Measurements from ENCODE around the gene RPL38. TPM values are rescaled to one million over a fixed set of nuclear protein-coding genes. Genes with fewer than 3 reads are reported as not detected.
A peak's percentile ranks its signal among the peaks of the same experiment; 100 is the strongest.

Gene RPL38
- total RNA-seq, 3 donors from 2014 or later (not counting 1 experiment from before 2014, with no cell fraction given) = 560 to 802 (median 759) TPM

DNA sequence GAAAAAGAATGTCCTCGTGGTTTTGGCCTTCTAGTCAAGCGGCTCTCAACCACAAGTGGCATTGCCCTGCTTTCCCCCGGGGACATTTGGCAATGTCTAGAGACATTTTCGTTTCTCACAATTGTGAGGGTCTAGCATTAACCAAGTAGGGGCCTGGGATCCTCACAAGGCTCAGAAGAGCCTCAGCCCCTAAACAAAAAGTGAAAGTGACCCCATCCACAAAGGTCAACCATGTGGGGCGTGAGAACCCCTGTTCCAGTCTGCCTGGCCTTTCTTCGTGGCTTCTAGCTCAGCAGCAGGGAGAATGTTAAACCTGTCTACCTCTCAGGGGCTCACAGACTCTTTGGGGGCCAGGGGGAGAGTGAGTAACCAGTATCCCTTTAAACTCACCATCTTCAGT lies 4.8 kb upstream of the RPL38 start:
- Mint-ChIP-seq H3K36me3 (no peaks in the 10 kb centered on the region), H3K9me3 (no peaks in the 10 kb centered on the region), H3K4me3 (no peak overlapping the region), H3K27ac (no peak overlapping the region), H3K4me1 (peaks cover 13 to 28% of the 10 kb centered on the region in 2 donors), H3K27me3 (ENCODE audit: low read depth in 2 of 2) (peaks cover 13 to 25% of the 10 kb centered on the region in 2 donors)
- DNase-seq (no peak), ATAC-seq (no peak)
- H3K9me3 ChIP-seq (ENCODE audit: control insufficient read depth, insufficient read depth, low read length) = no peaks in the 10 kb centered on the region
- intact Hi-C loops (cut with micrococcal nuclease) = no loop called here
- no peak overlapping the region for H3K4me3 ChIP-seq (ENCODE audit: low read length)
- TF ChIP-seq, protein P1, sequence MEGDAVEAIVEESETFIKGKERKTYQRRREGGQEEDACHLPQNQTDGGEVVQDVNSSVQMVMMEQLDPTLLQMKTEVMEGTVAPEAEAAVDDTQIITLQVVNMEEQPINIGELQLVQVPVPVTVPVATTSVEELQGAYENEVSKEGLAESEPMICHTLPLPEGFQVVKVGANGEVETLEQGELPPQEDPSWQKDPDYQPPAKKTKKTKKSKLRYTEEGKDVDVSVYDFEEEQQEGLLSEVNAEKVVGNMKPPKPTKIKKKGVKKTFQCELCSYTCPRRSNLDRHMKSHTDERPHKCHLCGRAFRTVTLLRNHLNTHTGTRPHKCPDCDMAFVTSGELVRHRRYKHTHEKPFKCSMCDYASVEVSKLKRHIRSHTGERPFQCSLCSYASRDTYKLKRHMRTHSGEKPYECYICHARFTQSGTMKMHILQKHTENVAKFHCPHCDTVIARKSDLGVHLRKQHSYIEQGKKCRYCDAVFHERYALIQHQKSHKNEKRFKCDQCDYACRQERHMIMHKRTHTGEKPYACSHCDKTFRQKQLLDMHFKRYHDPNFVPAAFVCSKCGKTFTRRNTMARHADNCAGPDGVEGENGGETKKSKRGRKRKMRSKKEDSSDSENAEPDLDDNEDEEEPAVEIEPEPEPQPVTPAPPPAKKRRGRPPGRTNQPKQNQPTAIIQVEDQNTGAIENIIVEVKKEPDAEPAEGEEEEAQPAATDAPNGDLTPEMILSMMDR (IDR thresholded peaks at IDR 0.05) = no peak
- whole genome bisulfite sequencing (ENCODE audit: insufficient coverage) = 44% methylated on average over 6 of the region's 6 CpGs
- no peaks in the 10 kb centered on the region for H3K36me3 ChIP-seq (ENCODE audit: control insufficient read depth, insufficient read depth, low read length)
- H3K4me1 ChIP-seq (ENCODE audit: control insufficient read depth, insufficient read depth, low read length) = peaks cover 17% of the 10 kb centered on the region
- no peak overlapping the region for H3K27ac ChIP-seq (ENCODE audit: low read length)
- peaks cover 4% of the 10 kb centered on the region for H3K27me3 ChIP-seq (ENCODE audit: control insufficient read depth, insufficient read depth, low read length)

DNA sequence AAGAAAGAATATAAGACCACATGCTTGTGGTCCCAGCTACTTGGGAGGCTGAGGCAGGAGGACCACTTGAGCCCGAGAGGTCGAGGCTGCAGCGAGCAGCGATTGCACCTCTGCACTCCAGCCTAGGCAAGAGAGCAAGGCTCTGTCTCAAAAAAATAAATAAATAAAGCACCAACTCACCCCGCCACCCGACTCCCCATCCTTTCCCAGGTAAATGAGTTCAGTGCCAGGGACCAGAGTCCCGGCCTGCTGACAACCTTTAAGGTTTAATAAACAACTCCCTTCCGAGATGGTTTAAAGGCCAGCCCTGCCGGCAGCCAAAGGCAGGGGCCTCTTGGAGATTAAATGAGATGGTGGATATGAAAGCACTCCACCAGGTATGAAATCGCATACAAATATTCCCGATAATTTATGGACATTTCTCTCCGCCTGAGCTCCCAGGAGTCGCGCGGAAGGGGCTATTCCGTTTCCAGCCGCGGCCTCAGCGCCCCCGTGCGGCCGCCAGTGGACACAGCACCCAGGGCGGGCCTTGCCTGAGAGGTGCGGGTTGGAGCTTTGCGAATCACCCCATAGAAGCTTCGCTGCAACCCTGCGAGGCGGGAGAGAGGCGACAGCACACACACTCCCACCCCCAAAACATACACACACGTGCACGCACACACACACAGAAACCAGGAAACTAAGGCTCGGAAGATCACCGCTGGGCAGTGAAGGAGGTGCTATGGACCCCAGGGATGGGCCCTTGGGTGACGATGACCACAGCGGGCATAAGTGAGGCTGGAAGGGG lies 4.0 kb upstream of the RPL38 start:
- no peaks in the 10 kb centered on the region for H3K9me3 ChIP-seq (ENCODE audit: control insufficient read depth, insufficient read depth, low read length)
- 32% methylated on average over 35 of the region's 35 CpGs for WGBS (ENCODE audit: insufficient coverage)
- intact Hi-C loops (cut with micrococcal nuclease) = loop anchor here (5.0 kb wide), 1 partner anchor 333 kb away; the partner anchor contains the start of gene CD300LB
- Mint-ChIP-seq H3K27me3 (ENCODE audit: low read depth in 2 of 2) (peaks cover 13 to 25% of the 10 kb centered on the region in 2 donors), H3K27ac (peak overlapping the region in 1 of 2 donors; percentile 78), H3K36me3 (no peaks in the 10 kb centered on the region), H3K4me3 (peak overlapping the region; percentile 26), H3K4me1 (peaks cover 14 to 29% of the 10 kb centered on the region in 2 donors), H3K9me3 (no peaks in the 10 kb centered on the region)
- H3K36me3 ChIP-seq (ENCODE audit: control insufficient read depth, insufficient read depth, low read length) = peaks cover under 1% of the 10 kb centered on the region
- DNase-seq (peak; percentile 64 to 76), ATAC-seq (peak; percentile 50 to 57 (median 57))
- peaks cover 23% of the 10 kb centered on the region for H3K4me1 ChIP-seq (ENCODE audit: control insufficient read depth, insufficient read depth, low read length)
- TF ChIP-seq, protein P1 (IDR thresholded peaks at IDR 0.05) = peak; percentile 94
- H3K27me3 ChIP-seq (ENCODE audit: control insufficient read depth, insufficient read depth, low read length) = peaks cover 4% of the 10 kb centered on the region
- H3K27ac ChIP-seq (ENCODE audit: low read length) = no peak overlapping the region
- H3K4me3 ChIP-seq (ENCODE audit: low read length) = no peak overlapping the region

DNA sequence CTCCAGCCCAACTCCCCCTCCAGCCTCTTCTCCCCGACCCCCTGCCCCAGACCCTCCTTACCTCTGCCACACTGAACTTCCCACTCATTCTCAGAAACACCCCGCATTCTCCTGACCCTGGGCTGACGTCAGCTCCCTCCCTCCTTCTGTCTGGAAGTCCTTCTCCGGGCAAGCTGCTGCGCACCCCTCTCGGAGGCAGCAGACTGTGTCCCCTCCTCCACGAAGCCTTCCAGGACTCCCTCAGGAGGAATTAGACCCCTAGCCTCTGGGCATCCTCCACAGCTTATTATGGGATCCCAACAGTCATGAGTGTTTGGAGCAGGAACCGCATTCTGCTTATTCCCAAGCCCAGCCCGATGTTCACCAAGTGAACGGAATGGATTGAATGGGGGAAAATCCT lies 3.4 kb upstream of the RPL38 start:
- H3K4me1 ChIP-seq (ENCODE audit: control insufficient read depth, insufficient read depth, low read length) = peaks cover 29% of the 10 kb centered on the region
- Mint-ChIP-seq H3K27ac (peak overlapping the region in 1 of 2 donors; percentile 78), H3K27me3 (ENCODE audit: low read depth in 2 of 2) (peaks cover 13 to 22% of the 10 kb centered on the region in 2 donors), H3K9me3 (no peaks in the 10 kb centered on the region), H3K4me1 (peaks cover 17 to 32% of the 10 kb centered on the region in 2 donors), H3K4me3 (no peak overlapping the region), H3K36me3 (no peaks in the 10 kb centered on the region)
- 68% methylated on average over 10 of the region's 10 CpGs for WGBS (ENCODE audit: insufficient coverage)
- peaks cover 4% of the 10 kb centered on the region for H3K27me3 ChIP-seq (ENCODE audit: control insufficient read depth, insufficient read depth, low read length)
- H3K36me3 ChIP-seq (ENCODE audit: control insufficient read depth, insufficient read depth, low read length) = peaks cover 7% of the 10 kb centered on the region
- H3K4me3 ChIP-seq (ENCODE audit: low read length) = no peak overlapping the region
- H3K9me3 ChIP-seq (ENCODE audit: control insufficient read depth, insufficient read depth, low read length) = no peaks in the 10 kb centered on the region
- DNase-seq (no peak), ATAC-seq (no peak)
- H3K27ac ChIP-seq (ENCODE audit: low read length) = no peak overlapping the region
- TF ChIP-seq, protein P1 (IDR thresholded peaks at IDR 0.05) = no peak
- intact Hi-C loops (cut with micrococcal nuclease) = loop anchor here (5.0 kb wide), 1 partner anchor 332 kb away; the partner anchor contains the start of gene CD300LB

Measured in natural killer cell (primary cell).